Gastroesophageal sphincter (tissue), 3 donors: Measurements from ENCODE around the gene GATB.

Source experiments
- CTCF ChIP-seq, 4 experiments: fragments of 200-600 bp in 2 of 4; fragments of 450-650 bp in 2 of 4; sonication (generic) in 1 of 4; IDR thresholded peaks; one replicate each; pipeline ENCODE4 v1.5.1; 2017 to 2019; ENCODE audit warnings: antibody characterized with exemption in 4 of 4, mild to moderate bottlenecking in 2 of 4, moderate library complexity in 2 of 4
- EP300 ChIP-seq: sonication (generic); formaldehyde crosslinking; IDR thresholded peaks from one replicate; pipeline ENCODE4 v1.6.1; 2017; ENCODE audit warnings: antibody characterized with exemption, mild to moderate bottlenecking

GRCh38 chr4:151785484-151786157 lies 24.8 kb upstream of the GATB start:
- TF ChIP-seq CTCF (IDR thresholded peaks at IDR 0.05) (no peak), EP300 (no peak)
